Neural cell (in vitro differentiated cells): ENCODE measurements around the gene SIRPG. TPM values are rescaled to one million over a fixed set of nuclear protein-coding genes. Genes with fewer than 3 reads are reported as not detected.
"Not testable (repeated sequence)": the region's sequence is repeated elsewhere in the genome, so short reads cannot be mapped to it uniquely, and the experiment has no call there.

Source experiments
- H2AFZ ChIP-seq: fragments of 200-600, 300-800 bp; sonication (generic), shearing (Covaris generic); 2 replicates; pipeline ENCODE4 v1.6.0; 2014; ENCODE audit warnings: low read depth, mild to moderate bottlenecking, antibody characterized with exemption, low read length, moderate library complexity
- H3F3A ChIP-seq: fragments of 200-600 bp; shearing (Covaris generic); 2 replicates; pipeline ENCODE4 v1.6.1; 2016; ENCODE audit warnings: mild to moderate bottlenecking, moderate library complexity, mixed read lengths, antibody characterized with exemption, low read length; ENCODE audit not compliant: insufficient read depth, poor library complexity, severe bottlenecking
- H3K27ac ChIP-seq: fragments of 200-600, 300-800 bp; sonication (generic), shearing (Covaris generic); 2 replicates; pipeline ENCODE4 v1.5.1; 2014; ENCODE audit warnings: mild to moderate bottlenecking, low read length, moderate library complexity
- H3K27me3 ChIP-seq: fragments of 300-800, 200-600 bp; sonication (generic), shearing (Covaris generic); 2 replicates; pipeline ENCODE4 v1.6.0; 2014; ENCODE audit warnings: mild to moderate bottlenecking, low read depth, low read length, moderate library complexity; ENCODE audit not compliant: insufficient read depth
- H3K36me3 ChIP-seq: fragments of 300-800, 200-600 bp; sonication (generic), shearing (Covaris generic); 2 replicates; pipeline ENCODE4 v1.5.1; 2014; ENCODE audit warnings: mild to moderate bottlenecking, antibody characterized with exemption, low read length, moderate library complexity; ENCODE audit not compliant: insufficient read depth
- H3K4me2 ChIP-seq: fragments of 300-800, 200-600 bp; sonication (generic), shearing (Covaris generic); 2 replicates; pipeline ENCODE4 v1.6.0; 2014; ENCODE audit warnings: mild to moderate bottlenecking, low read length
- H3K4me3 ChIP-seq: fragments of 300-800, 200-600 bp; sonication (generic), shearing (Covaris generic); 2 replicates; pipeline ENCODE4 v1.5.1; 2014; ENCODE audit warnings: mild to moderate bottlenecking, low read length, moderate library complexity
- H3K79me2 ChIP-seq: fragments of 200-600 bp; shearing (Covaris generic); replicated peaks from 2 replicates; pipeline ENCODE4 v1.6.0; 2014; ENCODE audit warnings: mild to moderate bottlenecking, low read length, moderate library complexity; ENCODE audit not compliant: insufficient read depth
- H3K9ac ChIP-seq: fragments of 300-800, 200-600 bp; sonication (generic), shearing (Covaris generic); 2 replicates; pipeline ENCODE4 v1.6.1; 2016; ENCODE audit warnings: mild to moderate bottlenecking, low read length, mixed read lengths
- H3K9me2 ChIP-seq: fragments of 200-600 bp; shearing (Covaris generic); 2 replicates; pipeline ENCODE4 v1.6.1; 2016; ENCODE audit warnings: mild to moderate bottlenecking, low read length, mixed read lengths; ENCODE audit not compliant: insufficient read depth
- H3K9me3 ChIP-seq: fragments of 200-600, 300-800 bp; sonication (generic), shearing (Covaris generic); 2 replicates; pipeline ENCODE4 v1.6.1; 2016; ENCODE audit warnings: mild to moderate bottlenecking, mixed run types, low read length, moderate library complexity, mixed read lengths
- H4K20me1 ChIP-seq: fragments of 200-600 bp; shearing (Covaris generic); 2 replicates; pipeline ENCODE4 v1.6.1; 2016; ENCODE audit warnings: mild to moderate bottlenecking, mixed run types; ENCODE audit not compliant: insufficient read depth
- CTCF ChIP-seq: fragments of 450-650 bp; IDR thresholded peaks from 2 replicates; pipeline ENCODE4 v1.5.1; 2014; ENCODE audit warnings: antibody characterized with exemption, mild to moderate bottlenecking, moderate library complexity; ENCODE audit not compliant: poor library complexity, severe bottlenecking
- EP300 ChIP-seq: fragments of 450-650 bp; conservative IDR thresholded peaks from 2 replicates; pipeline ENCODE4 v1.6.1; 2014; ENCODE audit warnings: antibody characterized with exemption, mild to moderate bottlenecking, moderate library complexity; ENCODE audit not compliant: poor library complexity, severe bottlenecking
- EZH2 ChIP-seq: fragments of 200-600, 300-800 bp; shearing (Covaris generic), sonication (generic); IDR thresholded peaks from 2 replicates; pipeline ENCODE4 v1.6.1; 2014; ENCODE audit warnings: antibody characterized with exemption, low read length, borderline replicate concordance, mild to moderate bottlenecking; ENCODE audit not compliant: insufficient read depth, poor library complexity, severe bottlenecking
- MXI1 ChIP-seq: fragments of 450-650 bp; conservative IDR thresholded peaks from 2 replicates; pipeline ENCODE4 v1.6.1; 2014; ENCODE audit warnings: antibody characterized with exemption, mild to moderate bottlenecking; ENCODE audit not compliant: poor library complexity, severe bottlenecking
- POLR2AphosphoS5 ChIP-seq: IDR thresholded peaks from 2 replicates; pipeline ENCODE4 v1.6.1; 2012
- RAD21 ChIP-seq: fragments of 450-650 bp; conservative IDR thresholded peaks from 2 replicates; pipeline ENCODE4 v1.6.1; 2014; ENCODE audit warnings: antibody characterized with exemption, mild to moderate bottlenecking, moderate library complexity
- REST ChIP-seq: IDR thresholded peaks from 2 replicates; pipeline ENCODE4 v1.6.1; 2012; ENCODE audit warnings: borderline replicate concordance
- SMC3 ChIP-seq: fragments of 450-650 bp; conservative IDR thresholded peaks from 2 replicates; pipeline ENCODE4 v1.6.1; 2014; ENCODE audit warnings: antibody characterized with exemption, mild to moderate bottlenecking, moderate library complexity; ENCODE audit not compliant: poor library complexity
- TAF1 ChIP-seq: IDR thresholded peaks from 2 replicates; pipeline ENCODE4 v1.6.1; 2012; ENCODE audit warnings: low read depth
- polyA plus RNA-seq: library from polyadenylated mRNA; depleted of rRNA; stranded (reverse); fragments of >200 nt; gene quantifications from 2 replicates; pipeline ENCODE4 v1.2.3, GENCODE V29; 2014

Gene SIRPG
- polyA plus RNA-seq, 1 donor from 2014 or later, result not detected

GRCh38 chr20:1618479-1618878 is 39.1 kb downstream of the SIRPG start:
- Histone ChIP-seq H3K27ac (no peak overlapping the region), H3K36me3 (no peaks in the 10 kb centered on the region), H4K20me1 (no peaks in the 10 kb centered on the region), H3K4me3 (no peak overlapping the region), H3K27me3 (no peaks in the 10 kb centered on the region), H3K79me2 (no peaks in the 10 kb centered on the region), H2AFZ (no peak overlapping the region), H3F3A (no peaks in the 10 kb centered on the region), H3K9ac (no peak overlapping the region), H3K9me2 (no peaks in the 10 kb centered on the region), H3K9me3 (no peaks in the 10 kb centered on the region), H3K4me2 (no peak overlapping the region)
- TF ChIP-seq REST (no peak), EZH2 (no peak), MXI1 (no peak), TAF1 (no peak), POLR2AphosphoS5 (no peak), SMC3 (no peak), RAD21 (no peak), EP300 (no peak), CTCF (no peak)

GRCh38 chr20:1616858-1617434 is 40.6 kb downstream of the SIRPG start:
- H2AFZ ChIP-seq, result no peak overlapping the region
- no peaks in the 10 kb centered on the region for H3K36me3 ChIP-seq
- H4K20me1 ChIP-seq, result no peaks in the 10 kb centered on the region
- no peak overlapping the region for H3K9ac ChIP-seq
- H3K27me3 ChIP-seq, result no peaks in the 10 kb centered on the region
- H3K27ac ChIP-seq, result no peak overlapping the region
- no peaks in the 10 kb centered on the region for H3K9me3 ChIP-seq
- H3K4me3 ChIP-seq, result no peak overlapping the region
- H3K4me2 ChIP-seq, result no peak overlapping the region
- no peaks in the 10 kb centered on the region for H3K9me2 ChIP-seq
- no peaks in the 10 kb centered on the region for H3K79me2 ChIP-seq
- no peaks in the 10 kb centered on the region for H3F3A ChIP-seq
- TF ChIP-seq POLR2AphosphoS5 (no peak), EZH2 (no peak), MXI1 (no peak), REST (no peak), TAF1 (no peak), RAD21 (no peak), CTCF (no peak), EP300 (no peak), SMC3 (no peak)

GRCh38 chr20:1610404-1610803 is 47.2 kb downstream of the SIRPG start:
- not testable (repeated sequence) for H3K4me2 ChIP-seq, H3K9ac ChIP-seq, H3K4me3 ChIP-seq, H3K9me3 ChIP-seq, H3K9me2 ChIP-seq, H3K36me3 ChIP-seq, H3K27me3 ChIP-seq, H2AFZ ChIP-seq, H4K20me1 ChIP-seq, H3F3A ChIP-seq, H3K27ac ChIP-seq, H3K79me2 ChIP-seq
